K562 (cell line): ENCODE data around the gene LRP6. TPM values are rescaled to one million over a fixed set of nuclear protein-coding genes. Genes with fewer than 3 reads are reported as not detected.
"Not testable (repeated sequence)": the region's sequence is repeated elsewhere in the genome, so short reads cannot be mapped to it uniquely, and the experiment has no call there.

ENCODE experiments used
- ATAC-seq: fragments of 200-7000 bp; cut with Tn5 transposase; 3 replicates; pipeline ENCODE4 v1.9.1; 2020; ENCODE audit warnings: moderate library complexity
- BruUV-seq: library from RNA; stranded (reverse); fragments of 400-500 nt; replicated peaks from 2 replicates; lab custom pipeline; 2021; lab: Mats Ljungman, UMichigan
- CTCF ChIA-PET: fragments of 300-600 bp; formaldehyde crosslinking; extraction: SDS; loops from one replicate; lab custom pipeline; 2021; ENCODE audit warnings: low intra/inter-chr PET ratio; lab: Yijun Ruan, JAX
- POLR2A ChIA-PET: fragments of 300-600, 350-650 bp; sonication (Branson Sonifier 250); formaldehyde crosslinking; extraction: SDS; loops from one replicate; lab custom pipeline; 2021; ENCODE audit warnings: antibody characterized with exemption, inconsistent platforms; lab: Yijun Ruan, JAX
- DNase-seq, 4 experiments: peaks; one replicate each; pipeline versions ENCODE4 v3.0.0 to v3.0.0-alpha.2; 2011 to 2018; ENCODE audit warnings: low spot score in 3 of 4, mixed read lengths in 3 of 4; ENCODE audit errors: extremely low read depth in 1 of 4
- FAIRE-seq: peaks from 2 replicates; lab custom pipeline; 2011; peaks lifted over from hg19 to GRCh38; lab: Jason Lieb, UNC
- H2AFZ ChIP-seq: 2 replicates; pipeline ENCODE4 v1.6.0; 2011; ENCODE audit warnings: low read depth, low read length, control low read depth, inconsistent platforms
- H3K27ac ChIP-seq: fragments of 200-600 bp; 3 replicates; pipeline ENCODE4 v1.8.0; 2011; ENCODE audit warnings: low read depth, mild to moderate bottlenecking, control low read depth, inconsistent platforms, low read length, moderate library complexity, mixed read lengths; ENCODE audit errors: extremely low read depth
- H3K27me3 ChIP-seq, 2 experiments: fragments of 300-600 bp in 1 of 2; 2 replicates in 1 of 2; 3 replicates in 1 of 2; pipeline versions ENCODE4 v1.6.0 to v1.8.0; 2011; ENCODE audit warnings: inconsistent platforms in 2 of 2, low read length in 2 of 2, mild to moderate bottlenecking in 1 of 2, mixed read lengths in 1 of 2, moderate library complexity in 1 of 2; ENCODE audit not compliant: control insufficient read depth in 2 of 2, insufficient read depth in 2 of 2
- H3K36me3 ChIP-seq: fragments of 300-600 bp; 3 replicates; pipeline ENCODE4 v1.8.0; 2011; ENCODE audit warnings: mild to moderate bottlenecking, low read length, inconsistent platforms; ENCODE audit not compliant: control insufficient read depth, insufficient read depth
- H3K4me1 ChIP-seq, 2 experiments: fragments of 200-600 bp in 1 of 2; replicated peaks in 1 of 2; 2 replicates in 1 of 2; 3 replicates in 1 of 2; pipeline versions ENCODE4 v1.5.1 to v1.8.0; 2011; ENCODE audit warnings: inconsistent platforms in 2 of 2, low read length in 2 of 2, mild to moderate bottlenecking in 1 of 2, mixed read lengths in 1 of 2, moderate library complexity in 1 of 2; ENCODE audit not compliant: control insufficient read depth in 2 of 2, insufficient read depth in 2 of 2
- H3K4me2 ChIP-seq: 2 replicates; pipeline ENCODE4 v1.6.1; 2011; ENCODE audit warnings: low read length, control low read depth, inconsistent platforms, mixed read lengths; ENCODE audit not compliant: insufficient read depth
- H3K4me3 ChIP-seq: fragments of 200-600 bp; sonication (generic), shearing (Covaris generic); 2 replicates; pipeline ENCODE4 v1.5.1; 2016; ENCODE audit warnings: control low read depth, inconsistent platforms
- H3K79me2 ChIP-seq: fragments of 200-600 bp; 3 replicates; pipeline ENCODE4 v1.8.0; 2011; ENCODE audit warnings: low read length, inconsistent platforms; ENCODE audit not compliant: control insufficient read depth, insufficient read depth
- H3K9ac ChIP-seq, 2 experiments: 2 replicates each; pipeline versions ENCODE4 v1.6.0 to v1.6.1; 2011; ENCODE audit warnings: low read depth in 2 of 2, low read length in 2 of 2, control low read depth in 1 of 2, inconsistent platforms in 1 of 2, mild to moderate bottlenecking in 1 of 2, mixed read lengths in 1 of 2; ENCODE audit not compliant: insufficient read depth in 1 of 2
- H3K9me1 ChIP-seq: one replicate; pipeline ENCODE4 v1.6.0; 2011; ENCODE audit warnings: inconsistent platforms, mild to moderate bottlenecking, low read length, moderate library complexity; ENCODE audit not compliant: control insufficient read depth, insufficient read depth
- H3K9me3 ChIP-seq: replicated peaks from 2 replicates; pipeline ENCODE4 v1.5.1; 2011; ENCODE audit warnings: low read depth, low read length, inconsistent platforms; ENCODE audit not compliant: control insufficient read depth, insufficient read depth
- H4K20me1 ChIP-seq: replicated peaks from 2 replicates; pipeline ENCODE4 v1.6.1; 2011; ENCODE audit warnings: low read length, inconsistent platforms, mixed read lengths; ENCODE audit not compliant: control insufficient read depth, insufficient read depth
- DLX4 ChIP-seq: fragments of 250-450 bp; sonication (Bioruptor Pico); IDR thresholded peaks from 2 replicates; pipeline ENCODE4 v1.6.1; 2021; ENCODE audit warnings: mild to moderate bottlenecking
- MAZ ChIP-seq, 2 experiments: fragments of 450-650 bp in 1 of 2; sonication (generic) in 1 of 2; formaldehyde crosslinking; IDR thresholded peaks in 1 of 2; conservative IDR thresholded peaks in 1 of 2; 2 replicates each; pipeline versions ENCODE4 v1.4.0 to v1.5.0; 2020; ENCODE audit warnings: mild to moderate bottlenecking in 1 of 2, missing genetic modification reagents in 1 of 2
- NUFIP1 ChIP-seq: fragments of 450-650 bp; IDR thresholded peaks from 2 replicates; pipeline ENCODE4 v1.6.1; 2018; ENCODE audit not compliant: partially characterized antibody
- WGBS: fragments of 100-300 bp; shearing (Covaris generic); methylation state at CpG from one replicate; pipeline ENCODE4 v1.1.6; 2016; ENCODE audit warnings: low coverage, mixed read lengths; ENCODE audit not compliant: insufficient coverage; ENCODE audit errors: missing lambda C conversion rate; 5-methylcytosine and 5-hydroxymethylcytosine counted together
- in situ Hi-C: fragments of 300-500 bp; cut with MboI; formaldehyde crosslinking; loops from 4 replicates; pipeline ENCODE4 v1.15.0; 2018; ENCODE audit warnings: inconsistent platforms, mixed read lengths
- intact Hi-C: fragments of 100-400 bp; cut with micrococcal nuclease; formaldehyde crosslinking; loops from 2 replicates; pipeline ENCODE4 v1.14.2; 2022
- polyA plus RNA-seq, 8 experiments: library from polyadenylated mRNA; depleted of rRNA in 4 of 8; stranded (reverse) in 5 of 8; unstranded in 3 of 8; fragments of >200 nt; fragmentation: Nextera tagmentation in 2 of 8; fragmentation: Illumina TruSeq in 1 of 8; extraction: Ambion mirVana in 2 of 8; extraction: Trizol in 1 of 8; gene quantifications; 2 replicates each; pipeline versions ENCODE4 v1.2.1 to v1.2.3, GENCODE V29; 2011 to 2014; ENCODE audit warnings: inconsistent platforms in 1 of 8, missing spikeins in 1 of 8
- total RNA-seq, 7 experiments: library from RNA; depleted of rRNA in 6 of 7; stranded (reverse); fragments of >200 nt in 6 of 7; fragmentation: Illumina TruSeq in 2 of 7; extraction: Trizol in 2 of 7; gene quantifications; 2 replicates each; pipeline versions ENCODE4 v1.2.1 to v1.2.3, GENCODE V29; 2011 to 2021; ENCODE audit warnings: low replicate concordance in 1 of 7

The LRP6 gene
- total and polyA plus RNA-seq, 9 of the 15 experiments (the other 6 are each of a cell fraction or from before 2014, with no cell fraction given) = 3.0 to 17.0 (median 10.8) TPM

- H3K4me1 ChIP-seq, FAIRE-seq, in situ Hi-C loops, H3K4me2 ChIP-seq, H3K9ac ChIP-seq, POLR2A ChIA-PET, H3K4me3 ChIP-seq, H3K27me3 ChIP-seq, intact Hi-C loops, H3K9me1 ChIP-seq, H4K20me1 ChIP-seq, ATAC-seq, CTCF ChIA-PET, H3K9me3 ChIP-seq, H3K36me3 ChIP-seq, BruUV-seq, H2AFZ ChIP-seq, DNase-seq, H3K27ac ChIP-seq: not testable (repeated sequence)
- WGBS = 100% methylated on average over 3 of the region's 6 CpGs
- H3K79me2 ChIP-seq = peaks cover 69% of the 10 kb centered on the region
These were observed 10.5 kb downstream of the LRP6 start for GRCh38 chr12:12256291-12256757.

- BruUV-seq = no TSS peak
- no peak overlapping the region for H2AFZ ChIP-seq
- no peaks in the 10 kb centered on the region for H3K27me3 ChIP-seq
- no peaks in the 10 kb centered on the region for H4K20me1 ChIP-seq
- no peak overlapping the region for H3K9ac ChIP-seq
- peaks cover 59% of the 10 kb centered on the region for H3K79me2 ChIP-seq
- no peak for DNase-seq
- FAIRE-seq = no peak
- H3K4me2 ChIP-seq = no peak overlapping the region
- no peak for ATAC-seq
- WGBS = 82% methylated on average over 2 of the region's 2 CpGs
- peaks cover 0 to 4% of the 10 kb centered on the region in 2 experiments; a peak in 1 of 5 replicates for H3K4me1 ChIP-seq
- H3K9me1 ChIP-seq = no peaks in the 10 kb centered on the region
- no peaks in the 10 kb centered on the region for H3K36me3 ChIP-seq
- H3K9me3 ChIP-seq = no peaks in the 10 kb centered on the region
- H3K27ac ChIP-seq = no peak overlapping the region
- H3K4me3 ChIP-seq = no peak overlapping the region
- CTCF ChIA-PET = no interaction called here
- in situ Hi-C loops (no loop called here), intact Hi-C loops (no loop called here)
- POLR2A ChIA-PET = interaction anchor here (0.7 to 1.4 kb wide), 2 partner anchors 11 to 127 kb away, joined by 3 to 5 read pairs; no protein-coding TSS in a partner anchor
- no peak for TF ChIP-seq DLX4 (CRISPR knock-in tag)
- no peak for TF ChIP-seq NUFIP1
- TF ChIP-seq MAZ (CRISPR knock-in tag; conservative IDR thresholded peaks at IDR 0.05 in 1 of 2, IDR thresholded peaks at IDR 0.05 in 1 of 2) = no peak
These were observed 12.3 kb downstream of the LRP6 start for GRCh38 chr12:12254553-12254952.
